DMS 273 treated with DMSO at 0.1 percent for 48 hours (cell line): ENCODE measurements around the gene MYCN.
"Not testable (repeated sequence)": the region's sequence is repeated elsewhere in the genome, so short reads cannot be mapped to it uniquely, and the experiment has no call there.

Experiments used
- DNase-seq: peaks from one replicate; lab custom pipeline; 2025; lab: John Stamatoyannopoulos, UW

Gene MYCN

GRCh38 chr2:15907461-15908324, 32.7 kb upstream of the MYCN start:
- no peak for DNase-seq

- DNase-seq, result no peak
Measured at GRCh38 chr2:15908371-15908770, 32.0 kb upstream of the MYCN start.

- no peak for DNase-seq
Measured at GRCh38 chr2:15909157-15909556, 31.2 kb upstream of the MYCN start.

GRCh38 chr2:15909736-15910135, 30.6 kb upstream of the MYCN start:
- no peak for DNase-seq

GRCh38 chr2:15911270-15911669, 29.1 kb upstream of the MYCN start:
- DNase-seq, result not testable (repeated sequence)

- no peak for DNase-seq
Measured at GRCh38 chr2:15911686-15912085, 28.7 kb upstream of the MYCN start.

- DNase-seq, result peak; percentile 55
Measured at GRCh38 chr2:15912203-15912602, 28.1 kb upstream of the MYCN start.

GRCh38 chr2:15913146-15913545, 27.2 kb upstream of the MYCN start:
- no peak for DNase-seq

- peak; percentile 75 for DNase-seq
Measured at GRCh38 chr2:15914596-15915385, 25.6 kb upstream of the MYCN start.

GRCh38 chr2:15915546-15915945, 24.8 kb upstream of the MYCN start:
- not testable (repeated sequence) for DNase-seq

GRCh38 chr2:15916336-15916735, 24.0 kb upstream of the MYCN start:
- DNase-seq, result no peak

GRCh38 chr2:15918761-15919356, 21.5 kb upstream of the MYCN start:
- DNase-seq, result no peak

GRCh38 chr2:15919716-15920434, 20.5 kb upstream of the MYCN start:
- no peak for DNase-seq

GRCh38 chr2:15920696-15921095, 19.7 kb upstream of the MYCN start:
- no peak for DNase-seq

GRCh38 chr2:15923597-15923996, 16.8 kb upstream of the MYCN start:
- no peak for DNase-seq

- DNase-seq, result no peak
Measured at GRCh38 chr2:15925819-15926218, 14.5 kb upstream of the MYCN start.

- no peak for DNase-seq
Measured at GRCh38 chr2:15926252-15926651, 14.1 kb upstream of the MYCN start.

- no peak for DNase-seq
Measured at GRCh38 chr2:15927551-15928218, 12.7 kb upstream of the MYCN start.

GRCh38 chr2:15929008-15929407, 11.3 kb upstream of the MYCN start:
- not testable (repeated sequence) for DNase-seq

- no peak for DNase-seq
Measured at GRCh38 chr2:15929861-15930260, 10.5 kb upstream of the MYCN start.

- no peak for DNase-seq
Measured at GRCh38 chr2:15930589-15931318, 9.6 kb upstream of the MYCN start.
